ENCODE measurements around the gene ZDHHC3.

ZDHHC3 gene

DNA sequence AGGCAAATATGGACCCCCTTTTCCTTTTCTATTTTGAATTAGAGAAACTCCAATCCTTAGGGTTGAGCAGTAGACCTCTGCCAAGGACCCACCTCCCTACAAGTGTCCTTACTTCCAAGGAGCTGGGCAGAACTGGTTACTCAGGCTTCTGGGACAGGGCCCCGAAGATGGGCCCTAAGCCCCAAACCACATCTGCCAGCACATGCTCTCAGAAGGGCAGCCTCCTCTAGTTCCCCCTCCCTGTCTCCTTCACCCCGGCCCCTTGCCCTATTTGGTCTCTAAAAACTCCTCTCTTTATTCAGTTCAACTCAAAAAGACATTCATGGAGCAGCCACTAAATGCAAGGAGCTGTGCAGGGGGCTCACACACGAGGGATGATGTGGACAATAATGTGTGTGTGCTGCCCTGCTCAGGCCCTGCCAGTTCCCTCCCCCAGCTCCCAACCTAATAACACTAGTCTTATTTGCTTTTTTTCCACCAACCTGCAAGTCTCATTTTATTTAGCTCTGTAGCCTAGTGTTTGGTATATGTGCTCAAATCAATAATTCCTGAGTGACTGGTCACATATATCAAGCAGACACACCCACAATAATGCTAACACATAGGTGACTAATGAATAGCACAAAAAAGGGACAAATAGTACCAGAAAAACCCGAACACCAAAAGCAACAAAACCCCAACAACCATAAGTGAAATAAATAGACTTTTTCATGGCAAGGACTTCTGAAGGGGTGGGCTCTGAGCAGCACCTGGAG, 12.2 kb downstream of the ZDHHC3 start:
- Histone ChIP-seq H3K9me3 (ENCODE audit: control insufficient read depth, insufficient read depth, low read depth, low read length) (no peaks in the 10 kb centered on the region), H3K36me3 (ENCODE audit: control insufficient read depth, insufficient read depth, low read length) (peaks cover 7% of the 10 kb centered on the region), H3K27ac (ENCODE audit: low read depth, low read length) (no peak overlapping the region), H3K9ac (ENCODE audit: low read length) (no peak overlapping the region), H3K4me1 (ENCODE audit: control insufficient read depth, insufficient read depth, low read length) (no peaks in the 10 kb centered on the region; the same call in 1 of the 2 replicates), H3K27me3 (ENCODE audit: control insufficient read depth, insufficient read depth, low read length) (no peaks in the 10 kb centered on the region), H3K4me3 (ENCODE audit: low read depth, low read length) (no peak overlapping the region)

DNA sequence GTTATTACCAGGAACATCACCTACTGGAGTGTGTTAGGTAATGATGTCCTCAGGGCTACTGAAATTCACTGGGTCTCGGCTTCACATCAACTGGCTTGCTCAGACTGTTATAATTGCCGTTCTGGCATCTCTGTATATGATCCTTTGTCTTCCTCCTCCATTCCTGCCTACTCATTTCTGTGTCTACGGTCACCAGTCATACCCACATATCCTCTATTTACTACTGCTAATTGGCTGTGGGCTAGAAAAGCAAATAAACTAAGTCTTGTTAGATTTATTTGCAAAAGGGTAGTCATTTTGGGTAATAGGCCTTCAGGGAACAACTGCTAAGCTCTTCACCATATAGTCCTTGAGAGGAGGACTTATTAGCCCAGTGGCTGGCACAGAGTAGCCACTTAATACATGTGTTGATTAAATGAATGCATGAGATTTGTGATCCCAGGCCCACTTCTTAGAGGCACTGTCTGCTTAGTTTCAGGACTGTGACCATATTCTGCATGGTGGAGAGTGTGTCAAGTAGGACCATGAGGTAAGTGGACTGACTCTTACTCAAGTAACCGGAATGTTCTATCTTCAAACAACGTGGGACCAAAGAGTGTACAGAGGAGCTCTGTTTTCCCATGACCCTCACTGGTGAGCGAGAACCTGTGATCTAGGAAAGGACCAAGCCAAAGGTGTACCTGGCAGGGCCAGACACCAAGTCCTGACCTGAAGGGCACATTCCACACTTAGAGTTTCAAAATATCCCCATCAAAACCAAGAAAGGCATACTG, 13.2 kb downstream of the ZDHHC3 start:
- Histone ChIP-seq H3K27ac (ENCODE audit: low read depth, low read length) (no peak overlapping the region), H3K4me1 (ENCODE audit: control insufficient read depth, insufficient read depth, low read length) (no peaks in the 10 kb centered on the region; the same call in 1 of the 2 replicates), H3K27me3 (ENCODE audit: control insufficient read depth, insufficient read depth, low read length) (no peaks in the 10 kb centered on the region)

GRCh38 chr3:44961888-44962287, 14.1 kb downstream of the ZDHHC3 start:
- H3K36me3 ChIP-seq (ENCODE audit: control insufficient read depth, insufficient read depth, low read length): peaks cover 22% of the 10 kb centered on the region
- no peak overlapping the region for H3K9ac ChIP-seq (ENCODE audit: low read length)
- H3K27ac ChIP-seq (ENCODE audit: low read depth, low read length): no peak overlapping the region
- no peaks in the 10 kb centered on the region; the same call in 1 of the 2 replicates for H3K4me1 ChIP-seq (ENCODE audit: control insufficient read depth, insufficient read depth, low read length)
- no peak overlapping the region for H3K4me3 ChIP-seq (ENCODE audit: low read depth, low read length)
- H3K9me3 ChIP-seq (ENCODE audit: control insufficient read depth, insufficient read depth, low read depth, low read length): no peaks in the 10 kb centered on the region
- no peaks in the 10 kb centered on the region for H3K27me3 ChIP-seq (ENCODE audit: control insufficient read depth, insufficient read depth, low read length)

More for the DNA sequence above, 13.2 kb downstream of the ZDHHC3 start:
- no peak overlapping the region for H3K9ac ChIP-seq (ENCODE audit: low read length)
- peaks cover 16% of the 10 kb centered on the region for H3K36me3 ChIP-seq (ENCODE audit: control insufficient read depth, insufficient read depth, low read length)
- H3K4me3 ChIP-seq (ENCODE audit: low read depth, low read length): no peak overlapping the region
- no peaks in the 10 kb centered on the region for H3K9me3 ChIP-seq (ENCODE audit: control insufficient read depth, insufficient read depth, low read depth, low read length)

- no peak overlapping the region for H3K27ac ChIP-seq (ENCODE audit: low read depth, low read length)
- H3K4me3 ChIP-seq (ENCODE audit: low read depth, low read length): no peak overlapping the region
- no peaks in the 10 kb centered on the region for H3K27me3 ChIP-seq (ENCODE audit: control insufficient read depth, insufficient read depth, low read length)
- peaks cover 25% of the 10 kb centered on the region for H3K36me3 ChIP-seq (ENCODE audit: control insufficient read depth, insufficient read depth, low read length)
- no peaks in the 10 kb centered on the region; the same call in 1 of the 2 replicates for H3K4me1 ChIP-seq (ENCODE audit: control insufficient read depth, insufficient read depth, low read length)
- no peaks in the 10 kb centered on the region for H3K9me3 ChIP-seq (ENCODE audit: control insufficient read depth, insufficient read depth, low read depth, low read length)
- H3K9ac ChIP-seq (ENCODE audit: low read length): no peak overlapping the region
Observed at GRCh38 chr3:44960387-44961026, 15.5 kb downstream of the ZDHHC3 start.

DNA sequence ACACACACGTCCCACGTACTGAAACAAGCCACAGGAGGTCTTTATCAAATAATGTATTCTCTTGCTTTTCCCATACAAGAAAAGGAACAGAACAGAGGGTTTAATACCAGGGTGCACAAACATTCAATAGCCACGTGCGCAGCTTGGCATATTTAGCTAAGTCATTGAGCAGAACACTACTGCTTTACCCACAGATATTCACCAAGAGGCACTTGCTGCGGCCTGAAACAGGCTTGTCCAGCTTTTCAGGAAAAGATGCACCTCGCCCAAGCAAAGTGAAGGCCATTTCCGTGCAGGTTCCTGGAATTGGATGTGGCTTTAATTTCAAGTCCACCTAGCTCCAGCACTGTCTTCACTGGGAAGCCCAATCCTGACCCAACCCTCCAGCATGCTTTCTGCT, 17.6 kb downstream of the ZDHHC3 start:
- no peaks in the 10 kb centered on the region for H3K9me3 ChIP-seq (ENCODE audit: control insufficient read depth, insufficient read depth, low read depth, low read length)
- H3K4me1 ChIP-seq (ENCODE audit: control insufficient read depth, insufficient read depth, low read length): no peaks in the 10 kb centered on the region; the same call in 1 of the 2 replicates
- no peak overlapping the region for H3K27ac ChIP-seq (ENCODE audit: low read depth, low read length)
- H3K4me3 ChIP-seq (ENCODE audit: low read depth, low read length): no peak overlapping the region
- no peak overlapping the region for H3K9ac ChIP-seq (ENCODE audit: low read length)
- H3K27me3 ChIP-seq (ENCODE audit: control insufficient read depth, insufficient read depth, low read length): no peaks in the 10 kb centered on the region
- H3K36me3 ChIP-seq (ENCODE audit: control insufficient read depth, insufficient read depth, low read length): peaks cover 32% of the 10 kb centered on the region

DNA sequence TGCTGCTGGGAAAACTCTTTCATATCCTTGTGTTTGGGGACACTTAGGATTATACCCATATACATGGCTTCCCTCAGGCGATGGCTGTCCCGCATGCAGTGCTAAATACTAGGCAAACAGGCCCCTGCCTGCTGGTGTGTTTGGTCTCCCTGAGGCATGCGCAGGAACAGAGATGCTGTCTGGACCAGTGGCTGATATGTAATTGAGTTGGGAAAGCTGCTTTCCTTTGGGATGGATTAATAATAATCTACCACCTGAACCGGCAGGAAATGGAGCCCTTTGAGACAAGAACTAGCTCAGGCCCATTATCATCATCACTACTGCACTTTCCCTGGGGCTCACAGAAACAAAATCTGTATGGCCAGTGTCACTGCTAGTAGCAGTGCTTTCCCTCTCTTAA, 18.0 kb downstream of the ZDHHC3 start:
- Histone ChIP-seq H3K27me3 (ENCODE audit: control insufficient read depth, insufficient read depth, low read length) (no peaks in the 10 kb centered on the region), H3K9me3 (ENCODE audit: control insufficient read depth, insufficient read depth, low read depth, low read length) (no peaks in the 10 kb centered on the region), H3K4me1 (ENCODE audit: control insufficient read depth, insufficient read depth, low read length) (no peaks in the 10 kb centered on the region; the same call in 1 of the 2 replicates), H3K4me3 (ENCODE audit: low read depth, low read length) (no peak overlapping the region), H3K27ac (ENCODE audit: low read depth, low read length) (no peak overlapping the region), H3K9ac (ENCODE audit: low read length) (no peak overlapping the region), H3K36me3 (ENCODE audit: control insufficient read depth, insufficient read depth, low read length) (peaks cover 32% of the 10 kb centered on the region)

GRCh38 chr3:44955917-44956316, 20.1 kb downstream of the ZDHHC3 start:
- no peak overlapping the region for H3K4me3 ChIP-seq (ENCODE audit: low read depth, low read length)
- H3K4me1 ChIP-seq (ENCODE audit: control insufficient read depth, insufficient read depth, low read length): peaks cover 4% of the 10 kb centered on the region; the same call in 1 of the 2 replicates
- H3K27me3 ChIP-seq (ENCODE audit: control insufficient read depth, insufficient read depth, low read length): no peaks in the 10 kb centered on the region
- H3K9ac ChIP-seq (ENCODE audit: low read length): no peak overlapping the region
- no peaks in the 10 kb centered on the region for H3K9me3 ChIP-seq (ENCODE audit: control insufficient read depth, insufficient read depth, low read depth, low read length)
- H3K36me3 ChIP-seq (ENCODE audit: control insufficient read depth, insufficient read depth, low read length): peaks cover 32% of the 10 kb centered on the region
- H3K27ac ChIP-seq (ENCODE audit: low read depth, low read length): no peak overlapping the region

DNA sequence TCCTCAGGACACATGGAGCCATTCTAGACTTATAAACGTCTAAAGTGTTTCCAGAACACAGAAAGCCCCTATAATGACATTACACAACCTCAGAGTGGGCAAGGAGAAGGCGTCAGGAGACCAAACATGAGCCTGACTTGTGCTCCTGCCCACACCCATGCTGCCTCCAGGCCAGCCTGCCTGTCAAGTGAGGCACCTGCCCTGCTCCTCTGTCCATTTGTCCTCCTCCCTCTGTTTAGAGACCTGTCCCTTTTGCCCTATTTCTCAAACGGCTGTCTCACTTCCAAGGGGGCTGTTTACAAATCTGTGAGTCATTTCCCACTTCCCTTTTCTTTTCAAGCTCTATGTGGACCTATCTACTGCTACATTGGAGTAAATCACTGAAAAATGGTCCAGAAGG, 21.0 kb downstream of the ZDHHC3 start:
- no peak overlapping the region for H3K27ac ChIP-seq (ENCODE audit: low read depth, low read length)
- H3K9me3 ChIP-seq (ENCODE audit: control insufficient read depth, insufficient read depth, low read depth, low read length): no peaks in the 10 kb centered on the region

GRCh38 chr3:44954304-44954703, 21.7 kb downstream of the ZDHHC3 start:
- Histone ChIP-seq H3K9me3 (ENCODE audit: control insufficient read depth, insufficient read depth, low read depth, low read length) (no peaks in the 10 kb centered on the region), H3K36me3 (ENCODE audit: control insufficient read depth, insufficient read depth, low read length) (peaks cover 31% of the 10 kb centered on the region), H3K9ac (ENCODE audit: low read length) (no peak overlapping the region), H3K4me3 (ENCODE audit: low read depth, low read length) (no peak overlapping the region), H3K4me1 (ENCODE audit: control insufficient read depth, insufficient read depth, low read length) (peaks cover 14% of the 10 kb centered on the region), H3K27me3 (ENCODE audit: control insufficient read depth, insufficient read depth, low read length) (no peaks in the 10 kb centered on the region), H3K27ac (ENCODE audit: low read depth, low read length) (no peak overlapping the region)

More for the DNA sequence above, 21.0 kb downstream of the ZDHHC3 start:
- H3K36me3 ChIP-seq (ENCODE audit: control insufficient read depth, insufficient read depth, low read length): peaks cover 32% of the 10 kb centered on the region
- peaks cover 14% of the 10 kb centered on the region for H3K4me1 ChIP-seq (ENCODE audit: control insufficient read depth, insufficient read depth, low read length)
- H3K9ac ChIP-seq (ENCODE audit: low read length): no peak overlapping the region
- no peaks in the 10 kb centered on the region for H3K27me3 ChIP-seq (ENCODE audit: control insufficient read depth, insufficient read depth, low read length)
- H3K4me3 ChIP-seq (ENCODE audit: low read depth, low read length): no peak overlapping the region

- H3K9ac ChIP-seq (ENCODE audit: low read length): no peak overlapping the region
- H3K9me3 ChIP-seq (ENCODE audit: control insufficient read depth, insufficient read depth, low read depth, low read length): no peaks in the 10 kb centered on the region
- peaks cover 16% of the 10 kb centered on the region; the same call in 1 of the 2 replicates for H3K36me3 ChIP-seq (ENCODE audit: control insufficient read depth, insufficient read depth, low read length)
- peaks cover 14% of the 10 kb centered on the region for H3K4me1 ChIP-seq (ENCODE audit: control insufficient read depth, insufficient read depth, low read length)
- no peak overlapping the region for H3K4me3 ChIP-seq (ENCODE audit: low read depth, low read length)
- H3K27me3 ChIP-seq (ENCODE audit: control insufficient read depth, insufficient read depth, low read length): no peaks in the 10 kb centered on the region
- no peak overlapping the region for H3K27ac ChIP-seq (ENCODE audit: low read depth, low read length)
Observed at GRCh38 chr3:44952689-44953088, 23.3 kb downstream of the ZDHHC3 start.
